H9 (cell line): Measurements from ENCODE around the gene BMERB1. TPM values are rescaled to one million over a fixed set of nuclear protein-coding genes. Genes with fewer than 3 reads are reported as not detected.

Experiments used
- DNase-seq: peaks from one replicate; pipeline ENCODE4 v3.0.0-alpha.2; 2017
- H2AFZ ChIP-seq: one replicate; pipeline ENCODE4 v1.6.1; 2013; ENCODE audit warnings: mild to moderate bottlenecking, low read length, control low read depth, moderate library complexity
- H2AK5ac ChIP-seq: 2 replicates; pipeline ENCODE4 v1.6.1; 2013; ENCODE audit warnings: low read length, control low read depth, mixed read lengths; ENCODE audit not compliant: insufficient read length
- H2BK120ac ChIP-seq: one replicate; pipeline ENCODE4 v1.6.1; 2013; ENCODE audit warnings: low read depth, mild to moderate bottlenecking, low read length, control low read depth, inconsistent platforms; ENCODE audit not compliant: poor library complexity, severe bottlenecking
- H2BK12ac ChIP-seq: 2 replicates; pipeline ENCODE4 v1.6.1; 2013; ENCODE audit warnings: low read length, control low read depth, mixed read lengths, low read depth; ENCODE audit not compliant: insufficient read length
- H2BK15ac ChIP-seq: 2 replicates; pipeline ENCODE4 v1.6.1; 2013; ENCODE audit warnings: low read depth, low read length, control low read depth
- H2BK20ac ChIP-seq: one replicate; pipeline ENCODE4 v1.6.1; 2013; ENCODE audit warnings: low read depth, mild to moderate bottlenecking, low read length, control low read depth, inconsistent platforms; ENCODE audit not compliant: poor library complexity, severe bottlenecking
- H2BK5ac ChIP-seq: 2 replicates; pipeline ENCODE4 v1.6.1; 2013; ENCODE audit warnings: low read length, control low read depth, mixed read lengths; ENCODE audit not compliant: insufficient read length
- H3K14ac ChIP-seq: 2 replicates; pipeline ENCODE4 v1.6.1; 2013; ENCODE audit warnings: low read length, control low read depth; ENCODE audit not compliant: insufficient read depth
- H3K18ac ChIP-seq: 2 replicates; pipeline ENCODE4 v1.6.1; 2013; ENCODE audit warnings: low read depth, mild to moderate bottlenecking, mixed read lengths, low read length, control low read depth; ENCODE audit not compliant: insufficient read length
- H3K23ac ChIP-seq: 2 replicates; pipeline ENCODE4 v1.6.1; 2013; ENCODE audit warnings: low read length, control low read depth, mixed read lengths, low read depth; ENCODE audit not compliant: insufficient read length
- H3K23me2 ChIP-seq: 2 replicates; pipeline ENCODE4 v1.6.1; 2013; ENCODE audit warnings: low read depth, mild to moderate bottlenecking, mixed read lengths, low read length, control low read depth; ENCODE audit not compliant: insufficient read length, poor library complexity, severe bottlenecking
- H3K27ac ChIP-seq: 2 replicates; pipeline ENCODE4 v1.5.1; 2013; ENCODE audit warnings: low read length, control low read depth, mixed read lengths, low read depth; ENCODE audit not compliant: insufficient read length
- H3K27me3 ChIP-seq: 2 replicates; pipeline ENCODE4 v1.6.1; 2013; ENCODE audit warnings: low read length, control low read depth, inconsistent platforms; ENCODE audit not compliant: insufficient read depth
- H3K4ac ChIP-seq: 2 replicates; pipeline ENCODE4 v1.6.1; 2013; ENCODE audit warnings: low read depth, mild to moderate bottlenecking, control low read depth, inconsistent platforms, low read length, moderate library complexity
- H3K4me1 ChIP-seq: 2 replicates; pipeline ENCODE4 v1.6.1; 2013; ENCODE audit warnings: low read length, control low read depth, inconsistent platforms; ENCODE audit not compliant: insufficient read depth
- H3K4me2 ChIP-seq: 2 replicates; pipeline ENCODE4 v1.6.1; 2013; ENCODE audit warnings: low read length, control low read depth, mixed read lengths; ENCODE audit not compliant: insufficient read length, insufficient read depth
- H3K56ac ChIP-seq: 2 replicates; pipeline ENCODE4 v1.6.1; 2013; ENCODE audit warnings: low read depth, mild to moderate bottlenecking, mixed read lengths, low read length, control low read depth; ENCODE audit not compliant: insufficient read length
- H3K79me1 ChIP-seq: 2 replicates; pipeline ENCODE4 v1.6.1; 2013; ENCODE audit warnings: low read depth, mild to moderate bottlenecking, moderate library complexity, low read length, control low read depth, inconsistent platforms; ENCODE audit not compliant: insufficient read depth, poor library complexity, severe bottlenecking
- H3K79me2 ChIP-seq: 2 replicates; pipeline ENCODE4 v1.6.1; 2013; ENCODE audit warnings: low read length, control low read depth, inconsistent platforms; ENCODE audit not compliant: insufficient read depth
- H3K9ac ChIP-seq: 2 replicates; pipeline ENCODE4 v1.6.1; 2013; ENCODE audit warnings: low read length, control low read depth, mixed read lengths; ENCODE audit not compliant: insufficient read length; ENCODE audit errors: extremely low read depth
- H3K9me3 ChIP-seq: one replicate; pipeline ENCODE4 v1.6.1; 2013; ENCODE audit warnings: low read depth, low read length, inconsistent platforms; ENCODE audit not compliant: control insufficient read depth
- H3T11ph ChIP-seq: one replicate; pipeline ENCODE4 v1.6.1; 2013; ENCODE audit warnings: mild to moderate bottlenecking, low read length, control low read depth, inconsistent platforms
- H4K20me1 ChIP-seq: one replicate; pipeline ENCODE4 v1.6.1; 2013; ENCODE audit not compliant: control insufficient read depth, insufficient read length, insufficient read depth
- H4K5ac ChIP-seq: 2 replicates; pipeline ENCODE4 v1.6.1; 2013; ENCODE audit warnings: low read depth, mild to moderate bottlenecking, mixed read lengths, low read length, control low read depth; ENCODE audit not compliant: insufficient read length
- H4K8ac ChIP-seq: replicated peaks from 2 replicates; pipeline ENCODE4 v1.6.1; 2013; ENCODE audit warnings: low read length, control low read depth, mixed read lengths, low read depth; ENCODE audit not compliant: insufficient read length
- H4K91ac ChIP-seq: 2 replicates; pipeline ENCODE4 v1.6.1; 2013; ENCODE audit warnings: low read depth, mild to moderate bottlenecking, moderate library complexity, mixed read lengths, low read length, control low read depth; ENCODE audit not compliant: insufficient read length
- H3K27ac Mint-ChIP-seq, 3 experiments: 2 replicates in 2 of 3; 3 replicates in 1 of 3; pipeline ENCODE4 v1.8.0; 2020 to 2021; ENCODE audit warnings: mixed read lengths in 3 of 3, mild to moderate bottlenecking in 1 of 3, moderate library complexity in 1 of 3
- H3K27me3 Mint-ChIP-seq: 2 replicates; pipeline ENCODE4 v1.8.0; 2021; ENCODE audit warnings: low read depth, mild to moderate bottlenecking, moderate library complexity, mixed read lengths
- H3K36me3 Mint-ChIP-seq, 3 experiments: 2 replicates in 2 of 3; 3 replicates in 1 of 3; pipeline ENCODE4 v1.8.0; 2020 to 2021; ENCODE audit warnings: low read depth in 3 of 3, mixed read lengths in 3 of 3; ENCODE audit not compliant: insufficient read depth in 1 of 3
- H3K4me1 Mint-ChIP-seq, 2 experiments: 2 replicates each; pipeline ENCODE4 v1.8.0; 2020; ENCODE audit warnings: mixed read lengths in 2 of 2
- H3K4me3 Mint-ChIP-seq, 2 experiments: 2 replicates in 1 of 2; 3 replicates in 1 of 2; pipeline ENCODE4 v1.8.0; 2020 to 2021; ENCODE audit warnings: mild to moderate bottlenecking in 2 of 2, mixed read lengths in 2 of 2, moderate library complexity in 1 of 2
- H3K9me3 Mint-ChIP-seq, 2 experiments: 2 replicates in 1 of 2; 3 replicates in 1 of 2; pipeline ENCODE4 v1.8.0; 2020; ENCODE audit warnings: mild to moderate bottlenecking in 2 of 2, mixed read lengths in 2 of 2, moderate library complexity in 1 of 2
- WGBS: extraction: QIAGEN DNeasy Blood & Tissue Kit; methylation state at CpG from one replicate; pipeline ENCODE4 v1.1.7; 2013; ENCODE audit warnings: missing lambda C conversion rate, low lambda C conversion rate, mixed read lengths; ENCODE audit not compliant: insufficient read length; ENCODE audit errors: extremely low coverage; 5-methylcytosine and 5-hydroxymethylcytosine counted together
- total RNA-seq: library from RNA; stranded (reverse); gene quantifications from 2 replicates; pipeline ENCODE4 v1.2.1, GENCODE V29; 2021
- TF ChIP-seq, protein P1 (sequence below): fragments of 200-600 bp; sonication (generic); conservative IDR thresholded peaks from 3 replicates; pipeline ENCODE4 v1.8.0; 2021; ENCODE audit warnings: antibody characterized with exemption, mild to moderate bottlenecking

Gene BMERB1
- total RNA-seq, 1 experiment from 2014 or later: 19.5 TPM

DNA sequence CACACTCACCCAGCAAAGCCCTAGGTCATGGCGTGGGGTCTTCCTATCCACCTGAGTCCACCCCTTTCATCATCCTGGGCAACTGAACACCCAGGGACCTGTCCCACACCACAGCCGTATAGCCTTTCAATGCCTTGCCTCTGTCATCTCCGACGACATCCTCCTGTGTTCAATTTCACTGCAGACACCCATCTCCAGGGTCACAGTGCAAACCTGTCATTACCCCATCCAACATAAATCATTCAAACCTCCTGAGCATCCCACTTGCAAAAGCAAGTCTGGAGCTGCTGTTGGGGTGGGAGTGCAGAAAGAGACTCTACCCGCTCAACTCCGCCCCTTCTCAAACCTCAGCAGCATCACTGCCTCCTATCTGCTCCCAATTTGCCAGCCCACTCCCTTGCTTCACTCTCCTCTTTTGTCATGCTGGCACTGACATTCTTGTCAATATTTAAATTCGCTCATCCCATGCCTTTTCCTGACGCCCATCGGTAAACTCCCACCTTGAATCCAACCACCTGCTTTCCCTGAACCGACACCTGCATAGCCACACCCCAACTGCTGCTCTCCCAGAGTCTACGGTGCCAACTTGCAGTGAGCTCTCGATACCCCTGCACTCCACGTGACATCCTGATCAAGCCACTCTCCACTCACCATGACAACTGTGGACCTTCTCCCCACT, 171.6 kb downstream of the BMERB1 start:
- H2BK20ac ChIP-seq: no peak overlapping the region
- no peaks in the 10 kb centered on the region for H3K4me1 ChIP-seq
- H3K79me1 ChIP-seq: no peaks in the 10 kb centered on the region
- H3K18ac ChIP-seq: no peak overlapping the region
- no peak overlapping the region for H3K9ac ChIP-seq
- Mint-ChIP-seq H3K4me1 (peaks cover 10 to 18% of the 10 kb centered on the region in 2 experiments), H3K4me3 (no peak overlapping the region), H3K27me3 (no peaks in the 10 kb centered on the region), H3K36me3 (peaks cover 21 to 80% (median 54%) of the 10 kb centered on the region in 3 experiments; a peak in 6 of 7 replicates), H3K27ac (peak overlapping the region in 2 of 3 experiments; percentile 24 to 41; a peak in 4 of 7 replicates), H3K9me3 (no peaks in the 10 kb centered on the region)
- H4K5ac ChIP-seq: no peak overlapping the region
- H3K56ac ChIP-seq: no peak overlapping the region
- H4K20me1 ChIP-seq: no peaks in the 10 kb centered on the region
- H3K4ac ChIP-seq: no peak overlapping the region
- H2AK5ac ChIP-seq: no peak overlapping the region
- no peak overlapping the region for H2BK15ac ChIP-seq
- no peak overlapping the region for H3T11ph ChIP-seq
- H3K79me2 ChIP-seq: no peaks in the 10 kb centered on the region
- TF ChIP-seq, protein P1, sequence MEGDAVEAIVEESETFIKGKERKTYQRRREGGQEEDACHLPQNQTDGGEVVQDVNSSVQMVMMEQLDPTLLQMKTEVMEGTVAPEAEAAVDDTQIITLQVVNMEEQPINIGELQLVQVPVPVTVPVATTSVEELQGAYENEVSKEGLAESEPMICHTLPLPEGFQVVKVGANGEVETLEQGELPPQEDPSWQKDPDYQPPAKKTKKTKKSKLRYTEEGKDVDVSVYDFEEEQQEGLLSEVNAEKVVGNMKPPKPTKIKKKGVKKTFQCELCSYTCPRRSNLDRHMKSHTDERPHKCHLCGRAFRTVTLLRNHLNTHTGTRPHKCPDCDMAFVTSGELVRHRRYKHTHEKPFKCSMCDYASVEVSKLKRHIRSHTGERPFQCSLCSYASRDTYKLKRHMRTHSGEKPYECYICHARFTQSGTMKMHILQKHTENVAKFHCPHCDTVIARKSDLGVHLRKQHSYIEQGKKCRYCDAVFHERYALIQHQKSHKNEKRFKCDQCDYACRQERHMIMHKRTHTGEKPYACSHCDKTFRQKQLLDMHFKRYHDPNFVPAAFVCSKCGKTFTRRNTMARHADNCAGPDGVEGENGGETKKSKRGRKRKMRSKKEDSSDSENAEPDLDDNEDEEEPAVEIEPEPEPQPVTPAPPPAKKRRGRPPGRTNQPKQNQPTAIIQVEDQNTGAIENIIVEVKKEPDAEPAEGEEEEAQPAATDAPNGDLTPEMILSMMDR: no peak
- no peak overlapping the region for H2BK12ac ChIP-seq
- H3K14ac ChIP-seq: no peak overlapping the region
- H4K8ac ChIP-seq: no peak overlapping the region
- H3K27me3 ChIP-seq: no peaks in the 10 kb centered on the region
- no peak overlapping the region for H3K27ac ChIP-seq
- no peak overlapping the region for H4K91ac ChIP-seq
- no CpG with 5 or more reads among the region's 13 CpGs for WGBS
- H2BK120ac ChIP-seq: no peak overlapping the region
- H3K23me2 ChIP-seq: no peaks in the 10 kb centered on the region
- no peak overlapping the region for H3K23ac ChIP-seq
- H3K9me3 ChIP-seq: no peaks in the 10 kb centered on the region
- no peak overlapping the region for H2BK5ac ChIP-seq
- no peak for DNase-seq
- no peak overlapping the region for H2AFZ ChIP-seq
- no peak overlapping the region for H3K4me2 ChIP-seq
